ENCODE results near the gene SACS. TPM values are rescaled to one million over a fixed set of nuclear protein-coding genes. Genes with fewer than 3 reads are reported as not detected.
A peak's percentile ranks its signal among the peaks of the same experiment; 100 is the strongest.
"Not testable (repeated sequence)": the region's sequence is repeated elsewhere in the genome, so short reads cannot be mapped to it uniquely, and the experiment has no call there.

Gene SACS
- total and polyA plus RNA-seq, 12 donors: 4.7 to 44.5 (median 20.0) TPM

- WGBS, 2 donors: 44 to 64% methylated on average over 6 of the region's 6 CpGs
- no peaks in the 10 kb centered on the region for H3K27me3 ChIP-seq
- H3K4me3 ChIP-seq: peak overlapping the region in 7 of 10 donors; percentile 5 to 37 (median 18)
- DNase-seq: peak in 1 of 2 donors; percentile 31
- intact Hi-C loops (cut with DNase I): no loop called here
- peaks cover 0 to 8% (median 0%) of the 10 kb centered on the region in 9 donors for H3K36me3 ChIP-seq
- peaks cover 0 to 35% (median 16%) of the 10 kb centered on the region in 9 donors for H3K4me1 ChIP-seq
- H3K9me3 ChIP-seq: no peaks in the 10 kb centered on the region
- ATAC-seq: peak; percentile 72 to 94 (median 78)
- no peak for TF ChIP-seq CTCF (IDR thresholded peaks at IDR 0.05)
- peak overlapping the region in 5 of 10 donors; percentile 28 to 71 (median 58) for H3K27ac ChIP-seq
Measured at GRCh38 chr13:23321535-23322241, 111.8 kb downstream of the SACS start.

- peak overlapping the region in 7 of 10 donors; percentile 5 to 37 (median 18) for H3K4me3 ChIP-seq
- peak in 5 of 8 donors; percentile 4 to 21 (median 13) for ATAC-seq
- H3K36me3 ChIP-seq: peaks cover 0 to 8% (median 0%) of the 10 kb centered on the region in 9 donors
- TF ChIP-seq CTCF (IDR thresholded peaks at IDR 0.05): no peak
- H3K27me3 ChIP-seq: no peaks in the 10 kb centered on the region
- 59 to 63% methylated on average over 4 of the region's 4 CpGs for WGBS, 2 donors
- peak overlapping the region in 5 of 10 donors; percentile 8 to 71 (median 58) for H3K27ac ChIP-seq
- H3K9me3 ChIP-seq: no peaks in the 10 kb centered on the region
- DNase-seq: no peak
- H3K4me1 ChIP-seq: peaks cover 0 to 35% (median 16%) of the 10 kb centered on the region in 9 donors
- intact Hi-C loops (cut with DNase I): no loop called here
Measured at GRCh38 chr13:23320926-23321534, 112.5 kb downstream of the SACS start.

- peak overlapping the region in 2 of 10 donors; percentile 4 to 58 for H3K27ac ChIP-seq
- H3K27me3 ChIP-seq: no peaks in the 10 kb centered on the region
- 80% methylated on average over 3 of the region's 3 CpGs for WGBS, 2 donors
- peaks cover 0 to 4% (median 0%) of the 10 kb centered on the region in 9 donors for H3K36me3 ChIP-seq
- intact Hi-C loops (cut with DNase I): no loop called here
- DNase-seq: no peak
- no peaks in the 10 kb centered on the region for H3K9me3 ChIP-seq
- no peak for TF ChIP-seq CTCF (IDR thresholded peaks at IDR 0.05)
- H3K4me1 ChIP-seq: peaks cover 0 to 35% (median 16%) of the 10 kb centered on the region in 9 donors
- H3K4me3 ChIP-seq: no peak overlapping the region
- ATAC-seq: no peak
Measured at GRCh38 chr13:23319883-23320224, 113.6 kb downstream of the SACS start.

GRCh38 chr13:23314837-23315236 is 118.7 kb downstream of the SACS start:
- H3K4me3 ChIP-seq; H3K36me3 ChIP-seq; ATAC-seq; intact Hi-C loops (cut with DNase I); H3K27me3 ChIP-seq; H3K27ac ChIP-seq; H3K9me3 ChIP-seq; DNase-seq: not testable (repeated sequence)
- H3K4me1 ChIP-seq: peaks cover 0 to 11% (median 10%) of the 10 kb centered on the region in 9 donors
- WGBS, 2 donors: 91 to 92% methylated on average over 6 of the region's 6 CpGs
